Ishikawa (cell line): Measurements from ENCODE around the gene HSD17B13.

Experiments
- EP300 ChIP-seq: IDR thresholded peaks from 2 replicates; pipeline ENCODE4 v1.6.1; 2012; ENCODE audit warnings: borderline replicate concordance
- TCF12 ChIP-seq: IDR thresholded peaks from 2 replicates; pipeline ENCODE4 v1.6.1; 2012; ENCODE audit warnings: low read depth

DNA sequence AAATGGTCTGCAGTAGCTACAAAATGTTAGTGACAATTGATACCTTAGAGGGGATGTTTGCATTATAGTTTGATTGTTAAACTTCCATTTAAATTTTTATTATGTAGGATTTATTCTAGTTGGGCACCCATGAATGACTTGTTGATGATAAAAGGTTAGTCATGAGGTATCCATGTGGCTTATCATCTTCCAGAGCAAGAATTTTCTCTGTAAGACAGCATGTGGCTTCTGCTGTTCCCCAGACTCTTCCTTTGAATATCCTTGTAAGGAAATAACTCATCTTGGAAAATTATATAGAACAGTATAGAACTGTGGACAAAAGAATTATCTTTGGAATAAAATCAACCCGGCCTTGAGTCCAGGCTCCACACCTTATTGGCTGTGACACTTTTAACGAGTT, 62.2 kb downstream of the HSD17B13 start:
- TF ChIP-seq TCF12 (no peak), EP300 (no peak)
